Trophoblast cell (in vitro differentiated cells and primary cell): ENCODE results near the gene RNF144B.

Source experiments
- DNase-seq, 2 donors: peaks; one replicate each; pipeline ENCODE4 v3.0.0-alpha.2; 2016
- H2AFZ ChIP-seq: 2 replicates; pipeline ENCODE4 v1.6.1; 2013; ENCODE audit warnings: low read length, moderate library complexity, mild to moderate bottlenecking; ENCODE audit not compliant: insufficient read depth, poor library complexity
- H2AK5ac ChIP-seq: 2 replicates; pipeline ENCODE4 v1.6.1; 2013; ENCODE audit warnings: mild to moderate bottlenecking, low read length
- H2BK120ac ChIP-seq: 2 replicates; pipeline ENCODE4 v1.6.1; 2013; ENCODE audit warnings: low read length, mild to moderate bottlenecking, moderate library complexity; ENCODE audit not compliant: insufficient read depth, poor library complexity
- H2BK12ac ChIP-seq: 2 replicates; pipeline ENCODE4 v1.6.1; 2013; ENCODE audit warnings: mild to moderate bottlenecking, low read length, moderate library complexity
- H2BK5ac ChIP-seq: 2 replicates; pipeline ENCODE4 v1.6.1; 2013; ENCODE audit warnings: low read length, low read depth, moderate library complexity, mild to moderate bottlenecking; ENCODE audit not compliant: poor library complexity
- H3K14ac ChIP-seq: 2 replicates; pipeline ENCODE4 v1.6.1; 2013; ENCODE audit warnings: mild to moderate bottlenecking, low read length
- H3K18ac ChIP-seq: 2 replicates; pipeline ENCODE4 v1.6.1; 2013; ENCODE audit warnings: mild to moderate bottlenecking, low read length
- H3K23ac ChIP-seq: 2 replicates; pipeline ENCODE4 v1.6.1; 2013; ENCODE audit warnings: low read length
- H3K27ac ChIP-seq: 2 replicates; pipeline ENCODE4 v1.5.1; 2013; ENCODE audit warnings: low read depth, mild to moderate bottlenecking, inconsistent platforms, low read length, moderate library complexity
- H3K27me3 ChIP-seq: 2 replicates; pipeline ENCODE4 v1.6.1; 2013; ENCODE audit warnings: inconsistent platforms, mild to moderate bottlenecking, low read length, moderate library complexity; ENCODE audit not compliant: insufficient read depth
- H3K36me3 ChIP-seq, 2 experiments: 1 replicate in 1 of 2; 2 replicates in 1 of 2; pipeline ENCODE4 v1.6.1; 2013; ENCODE audit warnings: low read length in 2 of 2, mild to moderate bottlenecking in 2 of 2, moderate library complexity in 1 of 2; ENCODE audit not compliant: insufficient read depth in 2 of 2, control insufficient read depth in 1 of 2
- H3K4ac ChIP-seq: 2 replicates; pipeline ENCODE4 v1.6.1; 2013; ENCODE audit warnings: low read depth, mild to moderate bottlenecking, low read length, moderate library complexity
- H3K4me1 ChIP-seq, 2 experiments: 1 replicate in 1 of 2; 2 replicates in 1 of 2; pipeline ENCODE4 v1.6.1; 2013; ENCODE audit warnings: low read length in 2 of 2, mild to moderate bottlenecking in 2 of 2, moderate library complexity in 1 of 2; ENCODE audit not compliant: insufficient read depth in 2 of 2, control insufficient read depth in 1 of 2
- H3K4me2 ChIP-seq: 2 replicates; pipeline ENCODE4 v1.6.1; 2013; ENCODE audit warnings: inconsistent platforms, mild to moderate bottlenecking, low read length, moderate library complexity
- H3K4me3 ChIP-seq: 2 replicates; pipeline ENCODE4 v1.5.1; 2013; ENCODE audit warnings: mild to moderate bottlenecking, low read depth, low read length, inconsistent platforms
- H3K79me1 ChIP-seq: one replicate; pipeline ENCODE4 v1.6.1; 2013; ENCODE audit warnings: low read length
- H3K79me2 ChIP-seq: 2 replicates; pipeline ENCODE4 v1.6.1; 2013; ENCODE audit warnings: low read length, mild to moderate bottlenecking; ENCODE audit not compliant: control insufficient read depth, insufficient read depth, poor library complexity
- H3K9ac ChIP-seq: 2 replicates; pipeline ENCODE4 v1.6.1; 2013; ENCODE audit warnings: mild to moderate bottlenecking, low read length
- H3K9me3 ChIP-seq: 2 replicates; pipeline ENCODE4 v1.6.1; 2013; ENCODE audit warnings: low read depth, mild to moderate bottlenecking, control low read depth, inconsistent platforms, low read length; ENCODE audit not compliant: insufficient read depth
- H4K12ac ChIP-seq: 2 replicates; pipeline ENCODE4 v1.6.1; 2013; ENCODE audit warnings: low read depth, mild to moderate bottlenecking, low read length, moderate library complexity
- H4K8ac ChIP-seq: 2 replicates; pipeline ENCODE4 v1.6.1; 2013; ENCODE audit warnings: low read depth, mild to moderate bottlenecking, low read length, moderate library complexity
- H4K91ac ChIP-seq: one replicate; pipeline ENCODE4 v1.6.1; 2013; ENCODE audit warnings: low read depth, mild to moderate bottlenecking, low read length, moderate library complexity
- WGBS: extraction: QIAGEN DNeasy Blood & Tissue Kit; methylation state at CpG from one replicate; pipeline ENCODE4 v1.1.7; 2013; ENCODE audit warnings: missing lambda C conversion rate; ENCODE audit not compliant: insufficient read length, insufficient coverage; ENCODE audit errors: extremely low coverage; 5-methylcytosine and 5-hydroxymethylcytosine counted together

RNF144B gene

DNA sequence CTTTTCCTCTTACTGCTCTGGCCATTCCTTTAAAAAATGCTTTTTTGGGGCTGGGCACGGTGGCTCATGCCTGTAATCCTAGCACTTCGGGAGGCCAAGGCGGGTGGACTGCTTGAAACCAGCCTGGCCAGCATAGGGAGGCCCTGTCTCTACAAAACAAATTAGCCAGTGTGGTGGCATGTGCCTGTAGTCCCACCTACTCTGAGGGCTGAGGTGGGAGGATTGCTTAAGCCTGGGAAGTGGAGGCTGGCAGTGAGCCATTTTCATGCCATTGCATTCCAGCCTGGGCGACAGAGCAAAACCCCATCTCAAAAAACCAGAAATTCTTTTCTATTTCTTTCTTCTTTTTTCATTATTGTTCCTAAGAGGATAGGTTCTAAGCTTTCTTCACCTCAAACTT, 36.9 kb upstream of the RNF144B start:
- WGBS: no CpG with 5 or more reads among the region's 4 CpGs
- Histone ChIP-seq H3K27ac (no peak overlapping the region), H2AFZ (no peak overlapping the region), H3K4me1 (peaks cover 5% of the 10 kb centered on the region in 2 experiments), H3K4me3 (no peak overlapping the region), H3K79me1 (no peaks in the 10 kb centered on the region), H3K9ac (no peak overlapping the region), H4K8ac (no peak overlapping the region), H2AK5ac (no peak overlapping the region), H2BK5ac (no peak overlapping the region), H3K4me2 (no peak overlapping the region), H3K79me2 (no peaks in the 10 kb centered on the region), H3K9me3 (no peaks in the 10 kb centered on the region), H4K91ac (no peak overlapping the region), H3K23ac (no peak overlapping the region), H2BK120ac (no peak overlapping the region), H3K4ac (no peak overlapping the region), H3K27me3 (no peaks in the 10 kb centered on the region), H3K14ac (no peak overlapping the region), H3K36me3 (no peaks in the 10 kb centered on the region), H2BK12ac (no peak overlapping the region), H4K12ac (no peak overlapping the region), H3K18ac (no peak overlapping the region)
- DNase-seq: peak; percentile 60 to 75

DNA sequence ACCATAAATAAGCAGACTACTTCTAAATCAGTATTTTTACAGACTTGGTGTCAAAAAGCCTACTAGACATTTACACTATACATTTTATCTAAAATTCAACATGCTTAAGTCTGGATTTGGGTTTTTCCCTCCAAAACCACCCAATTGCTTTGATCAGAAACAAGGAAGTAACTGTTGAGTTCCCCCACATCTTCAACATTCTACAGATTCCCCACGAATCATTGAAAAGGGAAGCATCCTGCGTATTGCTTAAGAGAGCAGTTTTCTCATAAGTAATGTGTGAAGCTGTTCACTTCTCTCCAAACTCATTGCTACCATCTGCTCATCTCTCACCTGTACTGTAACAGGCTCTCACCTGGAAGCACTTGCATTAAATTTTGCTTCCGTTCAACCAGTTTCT, 36.4 kb upstream of the RNF144B start:
- Histone ChIP-seq H2BK5ac (no peak overlapping the region), H3K14ac (no peak overlapping the region), H3K4me2 (no peak overlapping the region), H2BK120ac (no peak overlapping the region), H4K8ac (no peak overlapping the region), H3K36me3 (no peaks in the 10 kb centered on the region), H2AK5ac (no peak overlapping the region), H3K9ac (no peak overlapping the region), H4K91ac (no peak overlapping the region), H3K4ac (no peak overlapping the region), H2BK12ac (no peak overlapping the region), H3K18ac (no peak overlapping the region), H3K23ac (no peak overlapping the region), H3K27me3 (no peaks in the 10 kb centered on the region), H3K4me3 (no peak overlapping the region), H3K4me1 (peaks cover 5% of the 10 kb centered on the region in 2 experiments), H2AFZ (no peak overlapping the region), H3K79me2 (no peaks in the 10 kb centered on the region), H3K27ac (no peak overlapping the region), H4K12ac (no peak overlapping the region), H3K9me3 (no peaks in the 10 kb centered on the region), H3K79me1 (no peaks in the 10 kb centered on the region)
- no CpG with 5 or more reads among the region's 3 CpGs for WGBS
- peak in 1 of 2 donors; percentile 60 for DNase-seq

DNA sequence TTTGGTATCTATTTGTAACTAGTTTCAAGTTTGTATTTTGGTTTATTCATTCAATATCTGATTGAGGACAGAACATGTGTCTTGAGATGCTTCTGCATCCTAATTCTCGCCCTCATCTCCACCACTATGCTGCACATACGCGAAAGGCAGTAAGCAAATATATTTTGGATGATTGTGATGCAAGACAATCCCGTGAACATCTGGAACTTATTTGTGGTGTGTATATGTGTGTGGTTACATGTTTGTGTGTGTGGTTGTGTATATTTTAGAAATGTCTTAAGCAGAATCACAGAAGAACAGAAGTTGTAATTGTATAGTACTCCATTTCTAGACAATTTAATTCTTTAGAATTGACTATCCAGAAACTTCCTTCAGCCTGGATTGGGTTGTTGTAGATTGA, 35.1 kb upstream of the RNF144B start:
- no peak overlapping the region for H3K9ac ChIP-seq
- no peaks in the 10 kb centered on the region for H3K79me2 ChIP-seq
- H2BK5ac ChIP-seq: no peak overlapping the region
- H3K36me3 ChIP-seq: no peaks in the 10 kb centered on the region
- WGBS: no CpG with 5 or more reads among the region's 4 CpGs
- no peaks in the 10 kb centered on the region for H3K79me1 ChIP-seq
- no peak overlapping the region for H3K4me3 ChIP-seq
- no peak overlapping the region for H3K18ac ChIP-seq
- H2AK5ac ChIP-seq: no peak overlapping the region
- no peak overlapping the region for H2BK120ac ChIP-seq
- no peak overlapping the region for H4K8ac ChIP-seq
- H2BK12ac ChIP-seq: no peak overlapping the region
- H3K27ac ChIP-seq: no peak overlapping the region
- H3K9me3 ChIP-seq: no peaks in the 10 kb centered on the region
- H3K4ac ChIP-seq: no peak overlapping the region
- no peak overlapping the region for H4K91ac ChIP-seq
- no peak overlapping the region for H3K14ac ChIP-seq
- no peak overlapping the region for H4K12ac ChIP-seq
- H3K27me3 ChIP-seq: no peaks in the 10 kb centered on the region
- no peak overlapping the region for H3K23ac ChIP-seq
- no peak overlapping the region for H3K4me2 ChIP-seq
- H3K4me1 ChIP-seq: peaks cover 5% of the 10 kb centered on the region in 2 experiments
- H2AFZ ChIP-seq: no peak overlapping the region
- no peak for DNase-seq

DNA sequence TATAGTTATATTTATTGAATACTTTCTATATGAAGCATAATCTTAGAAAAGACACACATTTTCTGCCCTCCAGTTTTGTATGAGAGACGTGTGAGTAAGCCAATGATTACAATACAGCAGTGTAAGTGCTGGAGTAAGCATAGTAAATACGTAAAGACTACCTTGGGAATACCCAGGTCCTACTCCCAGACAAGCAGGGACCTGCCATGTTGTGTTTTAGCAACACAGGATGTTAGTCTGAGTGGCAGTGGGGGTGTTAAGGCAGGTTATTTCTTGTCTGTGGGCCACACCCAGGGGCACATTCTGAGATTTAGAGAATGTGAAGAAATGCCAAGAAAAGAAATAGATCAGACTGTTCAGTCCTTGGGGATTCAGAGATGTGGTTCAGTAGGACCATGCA, 34.3 kb upstream of the RNF144B start:
- Histone ChIP-seq H4K91ac (no peak overlapping the region), H4K12ac (no peak overlapping the region), H3K79me1 (no peaks in the 10 kb centered on the region), H3K27ac (no peak overlapping the region), H3K9ac (no peak overlapping the region), H3K36me3 (no peaks in the 10 kb centered on the region), H2BK120ac (no peak overlapping the region), H2BK12ac (no peak overlapping the region), H3K27me3 (no peaks in the 10 kb centered on the region), H3K18ac (no peak overlapping the region), H3K4ac (no peak overlapping the region), H3K4me1 (peaks cover 5% of the 10 kb centered on the region in 2 experiments), H2BK5ac (no peak overlapping the region), H4K8ac (no peak overlapping the region), H3K4me2 (no peak overlapping the region), H2AK5ac (no peak overlapping the region), H3K9me3 (no peaks in the 10 kb centered on the region), H2AFZ (no peak overlapping the region), H3K14ac (no peak overlapping the region), H3K23ac (no peak overlapping the region), H3K79me2 (no peaks in the 10 kb centered on the region), H3K4me3 (no peak overlapping the region)
- DNase-seq: no peak
- WGBS: no CpG with 5 or more reads among the region's 2 CpGs
